ENCODE data around the gene MAOB.

GRCh38 chrX:43808231-43808630 lies 74.0 kb downstream of the MAOB start:
- no peak for TF ChIP-seq CTCF (IDR thresholded peaks at IDR 0.05)
- no peak for TF ChIP-seq POLR2A (IDR thresholded peaks at IDR 0.05)

Data from thyroid gland (tissue), 4 donors.